H1 (cell line): ENCODE measurements around the gene TNNI2. TPM values are rescaled to one million over a fixed set of nuclear protein-coding genes. Genes with fewer than 3 reads are reported as not detected.

Source experiments
- CTCF ChIA-PET: fragments of 300-600 bp; sonication (Branson Sonifier 250); formaldehyde crosslinking; loops from one replicate; lab custom pipeline; 2021; ENCODE audit not compliant: partially characterized antibody; lab: Charles Lee
- POLR2A ChIA-PET: fragments of 300-600 bp; sonication (Branson Sonifier 250); formaldehyde crosslinking; loops from one replicate; lab custom pipeline; 2021; ENCODE audit warnings: inconsistent platforms; ENCODE audit not compliant: partially characterized antibody; lab: Charles Lee
- DNase-seq, 2 experiments: peaks; one replicate each; pipeline versions ENCODE4 v3.0.0 to v3.0.0-alpha.2; 2010 to 2022; ENCODE audit warnings: low spot score in 2 of 2, low read depth in 1 of 2, mixed read lengths in 1 of 2
- FAIRE-seq: peaks from 2 replicates; lab custom pipeline; 2011; peaks lifted over from hg19 to GRCh38; lab: Jason Lieb, UNC
- H2AFZ ChIP-seq: 2 replicates; pipeline ENCODE4 v1.8.1; 2012; ENCODE audit warnings: low read length, inconsistent platforms
- H2AK5ac ChIP-seq: 2 replicates; pipeline ENCODE4 v1.6.1; 2013; ENCODE audit warnings: low read depth, low read length
- H2BK120ac ChIP-seq: replicated peaks from 2 replicates; pipeline ENCODE3; 2013; ENCODE audit warnings: low read depth, low read length, inconsistent platforms
- H2BK12ac ChIP-seq: 2 replicates; pipeline ENCODE4 v1.6.1; 2013; ENCODE audit warnings: low read depth, low read length
- H2BK15ac ChIP-seq: 2 replicates; pipeline ENCODE4 v1.6.1; 2013; ENCODE audit warnings: low read length
- H2BK20ac ChIP-seq: 2 replicates; pipeline ENCODE4 v1.6.1; 2013; ENCODE audit warnings: low read length
- H2BK5ac ChIP-seq: 2 replicates; pipeline ENCODE4 v1.6.1; 2013; ENCODE audit warnings: low read depth, low read length
- H3K14ac ChIP-seq: 2 replicates; pipeline ENCODE4 v1.6.1; 2013; ENCODE audit warnings: inconsistent platforms; ENCODE audit not compliant: insufficient read length
- H3K18ac ChIP-seq: 2 replicates; pipeline ENCODE4 v1.6.1; 2013; ENCODE audit warnings: low read length; ENCODE audit errors: extremely low read depth
- H3K23ac ChIP-seq: 2 replicates; pipeline ENCODE4 v1.6.1; 2013; ENCODE audit warnings: inconsistent platforms; ENCODE audit not compliant: insufficient read length
- H3K23me2 ChIP-seq: 2 replicates; pipeline ENCODE4 v1.6.1; 2013; ENCODE audit warnings: low read depth, low read length
- H3K27ac ChIP-seq: 2 replicates; pipeline ENCODE4 v1.6.1; 2011; ENCODE audit warnings: low read depth, low read length, inconsistent platforms
- H3K27me3 ChIP-seq, 4 experiments: replicated peaks in 1 of 4; 1 replicate in 1 of 4; 2 replicates in 3 of 4; pipeline versions ENCODE4 v1.6.1 to v1.8.1; 2011 to 2013; ENCODE audit warnings: low read length in 3 of 4, mild to moderate bottlenecking in 3 of 4, inconsistent platforms in 2 of 4, mixed read lengths in 2 of 4, moderate library complexity in 1 of 4; ENCODE audit not compliant: control insufficient read depth in 3 of 4, insufficient read depth in 3 of 4; ENCODE audit errors: extremely low read depth in 1 of 4
- H3K36me3 ChIP-seq, 4 experiments: 2 replicates each; pipeline versions ENCODE4 v1.6.1 to v1.8.1; 2011 to 2013; ENCODE audit warnings: mild to moderate bottlenecking in 4 of 4, low read length in 3 of 4, moderate library complexity in 2 of 4, control low read depth in 1 of 4, inconsistent platforms in 1 of 4; ENCODE audit not compliant: insufficient read depth in 4 of 4, control insufficient read depth in 2 of 4
- H3K4ac ChIP-seq: replicated peaks from 2 replicates; pipeline ENCODE3; 2013; ENCODE audit warnings: low read length, low read depth, mixed read lengths, inconsistent platforms; ENCODE audit not compliant: insufficient read length
- H3K4me1 ChIP-seq, 4 experiments: replicated peaks in 1 of 4; 1 replicate in 1 of 4; 2 replicates in 3 of 4; pipeline versions ENCODE4 v1.6.1 to v1.8.1; 2011 to 2013; ENCODE audit warnings: low read length in 3 of 4, inconsistent platforms in 2 of 4, mixed read lengths in 1 of 4; ENCODE audit not compliant: insufficient read depth in 4 of 4, control insufficient read depth in 3 of 4
- H3K4me2 ChIP-seq, 2 experiments: 2 replicates each; pipeline versions ENCODE4 v1.6.1 to v1.8.1; 2011 to 2013; ENCODE audit warnings: low read depth in 2 of 2, low read length in 2 of 2, control low read depth in 1 of 2, inconsistent platforms in 1 of 2, mild to moderate bottlenecking in 1 of 2; ENCODE audit not compliant: insufficient read depth in 1 of 2
- H3K4me3 ChIP-seq, 4 experiments: fragments of 200-600, 300-600 bp in 1 of 4; sonication (generic), shearing (Covaris generic), sonication (Bioruptor Twin) in 1 of 4; 2 replicates each; pipeline versions ENCODE4 v1.5.1 to v1.8.1; 2011 to 2016; ENCODE audit warnings: low read length in 4 of 4, low read depth in 3 of 4, control low read depth in 2 of 4, inconsistent platforms in 2 of 4, mild to moderate bottlenecking in 2 of 4, mixed read lengths in 1 of 4, moderate library complexity in 1 of 4; ENCODE audit not compliant: insufficient read depth in 2 of 4; ENCODE audit errors: extremely low read depth in 1 of 4
- H3K56ac ChIP-seq: replicated peaks from 2 replicates; pipeline ENCODE3; 2013; ENCODE audit warnings: low read depth, mild to moderate bottlenecking, mixed read lengths, low read length, inconsistent platforms; ENCODE audit not compliant: insufficient read length
- H3K79me1 ChIP-seq: 2 replicates; pipeline ENCODE4 v1.6.1; 2013; ENCODE audit warnings: low read depth, low read length, control low read depth
- H3K79me2 ChIP-seq, 2 experiments: 2 replicates each; pipeline versions ENCODE4 v1.6.1 to v1.8.1; 2012 to 2013; ENCODE audit warnings: low read length in 2 of 2, mild to moderate bottlenecking in 2 of 2, inconsistent platforms in 1 of 2; ENCODE audit not compliant: insufficient read depth in 2 of 2, control insufficient read depth in 1 of 2
- H3K9ac ChIP-seq, 4 experiments: replicated peaks in 1 of 4; 1 replicate in 1 of 4; 2 replicates in 3 of 4; pipeline versions ENCODE4 v1.6.1 to v1.8.1; 2011 to 2013; ENCODE audit warnings: low read depth in 3 of 4, low read length in 3 of 4, control low read depth in 2 of 4, mild to moderate bottlenecking in 2 of 4, moderate library complexity in 2 of 4, inconsistent platforms in 1 of 4; ENCODE audit errors: extremely low read depth in 1 of 4
- H3K9me3 ChIP-seq, 2 experiments: 2 replicates each; pipeline versions ENCODE4 v1.6.1 to v1.8.1; 2012 to 2013; ENCODE audit warnings: mild to moderate bottlenecking in 2 of 2, moderate library complexity in 2 of 2, control low read depth in 1 of 2, inconsistent platforms in 1 of 2, low read depth in 1 of 2, low read length in 1 of 2, mixed read lengths in 1 of 2; ENCODE audit not compliant: insufficient read depth in 2 of 2
- H4K20me1 ChIP-seq, 2 experiments: replicated peaks in 1 of 2; 2 replicates each; pipeline versions ENCODE3 to v1.8.1; 2011 to 2013; ENCODE audit warnings: inconsistent platforms in 2 of 2, low read length in 2 of 2, mild to moderate bottlenecking in 1 of 2; ENCODE audit not compliant: insufficient read depth in 2 of 2, control insufficient read depth in 1 of 2
- H4K5ac ChIP-seq: 2 replicates; pipeline ENCODE4 v1.6.1; 2013; ENCODE audit warnings: low read length, low read depth, mixed read lengths, inconsistent platforms; ENCODE audit not compliant: insufficient read length
- H4K8ac ChIP-seq: 2 replicates; pipeline ENCODE4 v1.8.0; 2013; ENCODE audit warnings: mild to moderate bottlenecking, moderate library complexity, low read length, inconsistent platforms; ENCODE audit not compliant: insufficient read depth; ENCODE audit errors: extremely low read depth
- H4K91ac ChIP-seq: replicated peaks from 2 replicates; pipeline ENCODE3; 2013; ENCODE audit warnings: low read length, mixed read lengths, inconsistent platforms; ENCODE audit not compliant: insufficient read length
- CHD1 ChIP-seq: IDR thresholded peaks from 2 replicates; pipeline ENCODE4 v1.6.1; 2012; ENCODE audit warnings: low read depth, low read length, improper control_type of control experiment
- GTF2F1 ChIP-seq: IDR thresholded peaks from 2 replicates; pipeline ENCODE4 v1.6.1; 2012; ENCODE audit warnings: low read depth, low read length, improper control_type of control experiment, borderline replicate concordance
- RNF2 ChIP-seq: fragments of 200-900, 300-1000 bp; sonication (generic); IDR thresholded peaks from 2 replicates; pipeline ENCODE4 v1.7.1; 2016; ENCODE audit warnings: borderline replicate concordance, low read depth, mild to moderate bottlenecking, antibody characterized with exemption, low read length; ENCODE audit not compliant: poor library complexity, severe bottlenecking; ENCODE audit errors: missing control alignments
- SIRT6 ChIP-seq: IDR thresholded peaks from one replicate; pipeline ENCODE4 v1.7.1; 2012; ENCODE audit warnings: low read length, inconsistent platforms
- SP1 ChIP-seq: IDR thresholded peaks from 2 replicates; pipeline ENCODE4 v1.6.1; 2011; ENCODE audit warnings: low read depth, low read length
- SRF ChIP-seq: IDR thresholded peaks from 2 replicates; pipeline ENCODE4 v1.6.1; 2011; ENCODE audit warnings: mild to moderate bottlenecking, low read depth, low read length, moderate library complexity
- TAF7 ChIP-seq: optimal IDR thresholded peaks from 2 replicates; pipeline ENCODE3; 2011; ENCODE audit warnings: low read depth, mild to moderate bottlenecking, inconsistent platforms, low read length, moderate library complexity, borderline replicate concordance
- WGBS, 2 experiments: shearing (Covaris generic) in 1 of 2; methylation state at CpG; one replicate each; pipeline versions ENCODE4 v1.1.6 to v1.1.7; 2013 to 2015; ENCODE audit warnings: low lambda C conversion rate in 2 of 2, mixed read lengths in 2 of 2, inconsistent platforms in 1 of 2, low coverage in 1 of 2, missing lambda C conversion rate in 1 of 2; ENCODE audit not compliant: insufficient replicate concordance in 2 of 2, insufficient coverage in 1 of 2, insufficient read length in 1 of 2; ENCODE audit errors: extremely low coverage in 1 of 2, missing lambda C conversion rate in 1 of 2; 5-methylcytosine and 5-hydroxymethylcytosine counted together
- polyA plus RNA-seq, 7 experiments: library from polyadenylated mRNA; depleted of rRNA in 3 of 7; stranded (reverse) in 5 of 7; unstranded in 2 of 7; fragments of >200 nt in 5 of 7; fragments of 200-250 nt in 2 of 7; gene quantifications; 1 replicate in 5 of 7; 2 replicates in 1 of 7; 4 replicates in 1 of 7; pipeline versions ENCODE4 v1.2.1 to v1.2.3, GENCODE V29; 2011 to 2013; ENCODE audit warnings: missing spikeins in 2 of 7, mixed read lengths in 2 of 7
- total RNA-seq: library from RNA; stranded (reverse); fragmentation: NEBNext Ultra II Directional; extraction: Animal tissue kit (Norgen Biotek cat#: 25700); gene quantifications from 2 replicates; pipeline ENCODE4 v1.2.1, GENCODE V29; 2021

The TNNI2 gene
- total and polyA plus RNA-seq, 2 of the 8 experiments (the other 6 are each of a cell fraction or from before 2014, with no cell fraction given): not detected

DNA sequence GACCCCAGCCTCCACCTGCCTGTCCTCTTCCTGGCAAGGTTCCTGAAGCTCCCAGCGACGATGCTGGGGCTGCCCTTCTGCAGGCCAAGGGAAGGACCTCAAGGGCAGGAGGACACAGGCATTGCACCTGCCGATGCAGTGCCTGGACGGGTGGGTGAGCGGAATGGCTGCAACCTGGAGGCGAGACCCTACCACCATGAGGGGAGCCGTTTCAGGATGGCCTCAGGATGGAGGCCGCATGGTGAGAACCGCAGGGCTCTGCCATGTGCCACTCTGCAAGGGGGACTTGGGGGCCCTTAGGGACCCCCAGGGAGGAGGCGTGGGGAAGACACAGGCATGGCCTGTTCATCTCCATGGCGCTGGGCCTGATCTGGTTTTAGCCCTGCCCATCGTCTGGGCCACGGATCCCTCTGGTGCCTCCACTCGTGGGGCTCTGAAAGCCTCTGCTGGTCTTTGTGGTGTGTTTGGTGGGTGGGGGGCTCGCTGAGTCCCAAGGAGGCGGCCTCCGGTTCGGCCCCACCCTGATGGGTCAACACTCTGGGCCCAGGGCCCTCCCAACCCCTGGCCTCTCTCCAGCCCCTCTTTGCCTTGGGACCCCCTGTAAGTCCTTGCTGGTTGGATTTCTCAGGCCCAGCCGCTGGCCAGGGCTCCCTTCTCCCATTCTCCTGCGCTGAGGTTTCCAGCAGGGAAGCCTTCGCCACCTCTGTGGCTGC is 12.8 kb downstream of the TNNI2 start:
- no peak overlapping the region for H4K8ac ChIP-seq
- H2AFZ ChIP-seq: no peak overlapping the region
- H4K5ac ChIP-seq: no peak overlapping the region
- no peak overlapping the region for H2BK12ac ChIP-seq
- H3K56ac ChIP-seq: no peak overlapping the region
- H2AK5ac ChIP-seq: no peak overlapping the region
- no peaks in the 10 kb centered on the region for H3K23me2 ChIP-seq
- FAIRE-seq (no peak), DNase-seq (no peak)
- no peak overlapping the region for H3K4me2 ChIP-seq
- no peak overlapping the region for H3K27ac ChIP-seq
- no peak overlapping the region for H2BK120ac ChIP-seq
- no peaks in the 10 kb centered on the region for H3K4me1 ChIP-seq
- no peaks in the 10 kb centered on the region for H4K20me1 ChIP-seq
- no peaks in the 10 kb centered on the region for H3K79me2 ChIP-seq
- no peak overlapping the region for H4K91ac ChIP-seq
- H3K18ac ChIP-seq: no peak overlapping the region
- H3K36me3 ChIP-seq: no peaks in the 10 kb centered on the region
- no peaks in the 10 kb centered on the region for H3K9me3 ChIP-seq
- no peak overlapping the region for H3K9ac ChIP-seq
- ChIA-PET POLR2A (no interaction called here), CTCF (interaction anchor here (0.9 to 15.7 kb wide), 10 partner anchors 14 to 302 kb away, joined by 3 to 232 read pairs (median 10); no protein-coding TSS in a partner anchor)
- no peak overlapping the region for H2BK5ac ChIP-seq
- no peak overlapping the region for H2BK15ac ChIP-seq
- H3K14ac ChIP-seq: no peak overlapping the region
- no peak overlapping the region for H2BK20ac ChIP-seq
- no peak overlapping the region for H3K4ac ChIP-seq
- no peak overlapping the region for H3K4me3 ChIP-seq
- H3K27me3 ChIP-seq: no peaks in the 10 kb centered on the region
- no peak overlapping the region for H3K23ac ChIP-seq
- 89% methylated on average over 17 of the region's 21 CpGs; no CpG with 5 or more reads in 1 of the 2 experiments for WGBS, 2 experiments
- no peak for TF ChIP-seq CHD1
- TF ChIP-seq RNF2: no peak
- TF ChIP-seq SIRT6: no peak
- TF ChIP-seq GTF2F1: no peak
- TF ChIP-seq TAF7: no peak
- TF ChIP-seq SP1: no peak
- no peak for TF ChIP-seq SRF
- H3K79me1 ChIP-seq: no peaks in the 10 kb centered on the region
